Renal pelvis (tissue), 4 donors: ENCODE results near the gene IL17C. TPM values are rescaled to one million over a fixed set of nuclear protein-coding genes. Genes with fewer than 3 reads are reported as not detected.

Experiments
- DNase-seq: peaks from one replicate; pipeline ENCODE4 v3.0.0-alpha.2; 2013
- polyA plus RNA-seq, 3 donors: library from polyadenylated mRNA; unstranded; fragments of 120-200 nt; gene quantifications; one replicate each; pipeline ENCODE4 v1.2.1, GENCODE V29; 2013; ENCODE audit not compliant: insufficient read length in 3 of 3

IL17C gene
- polyA plus RNA-seq, 3 donors: 0.10 TPM; not detected in 2

DNA sequence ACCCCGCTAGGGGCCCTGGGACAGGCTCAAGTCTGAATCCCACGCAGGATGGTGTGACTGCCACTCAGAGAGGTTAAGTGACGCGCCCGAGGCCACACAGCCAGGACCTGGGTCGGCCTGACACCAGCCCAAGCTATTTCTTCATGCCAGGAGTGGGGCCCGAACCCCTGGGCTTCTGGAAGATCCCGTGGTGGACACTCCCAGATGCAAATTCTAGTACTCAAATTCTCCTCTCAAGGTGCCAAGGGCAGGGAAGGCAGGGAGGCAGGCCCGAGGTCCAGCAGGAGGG lies 5.2 kb downstream of the IL17C start:
- no peak for DNase-seq

- DNase-seq: no peak
Measured at GRCh38 chr16:88645455-88645854, 7.1 kb downstream of the IL17C start.

DNA sequence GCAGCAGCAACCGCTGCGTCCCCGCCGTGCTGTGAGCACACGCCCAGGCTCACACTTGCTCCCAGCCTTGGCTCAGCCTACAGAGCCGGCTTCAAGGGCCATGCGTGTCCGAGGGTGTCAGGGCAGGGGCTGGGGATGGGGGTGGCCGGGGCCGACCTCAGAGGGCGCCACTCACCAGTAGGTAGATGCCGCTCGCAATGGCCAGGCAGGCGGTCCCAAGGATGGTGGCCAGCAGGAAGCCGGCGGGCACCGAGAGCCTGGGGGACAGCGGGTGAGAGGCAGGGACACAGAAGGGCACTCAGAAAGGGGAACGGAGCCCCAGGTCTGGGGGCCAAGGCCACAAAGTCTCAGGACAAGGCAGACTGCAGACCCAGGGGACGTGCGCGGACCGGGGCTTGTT lies 7.6 kb downstream of the IL17C start:
- no peak for DNase-seq

DNA sequence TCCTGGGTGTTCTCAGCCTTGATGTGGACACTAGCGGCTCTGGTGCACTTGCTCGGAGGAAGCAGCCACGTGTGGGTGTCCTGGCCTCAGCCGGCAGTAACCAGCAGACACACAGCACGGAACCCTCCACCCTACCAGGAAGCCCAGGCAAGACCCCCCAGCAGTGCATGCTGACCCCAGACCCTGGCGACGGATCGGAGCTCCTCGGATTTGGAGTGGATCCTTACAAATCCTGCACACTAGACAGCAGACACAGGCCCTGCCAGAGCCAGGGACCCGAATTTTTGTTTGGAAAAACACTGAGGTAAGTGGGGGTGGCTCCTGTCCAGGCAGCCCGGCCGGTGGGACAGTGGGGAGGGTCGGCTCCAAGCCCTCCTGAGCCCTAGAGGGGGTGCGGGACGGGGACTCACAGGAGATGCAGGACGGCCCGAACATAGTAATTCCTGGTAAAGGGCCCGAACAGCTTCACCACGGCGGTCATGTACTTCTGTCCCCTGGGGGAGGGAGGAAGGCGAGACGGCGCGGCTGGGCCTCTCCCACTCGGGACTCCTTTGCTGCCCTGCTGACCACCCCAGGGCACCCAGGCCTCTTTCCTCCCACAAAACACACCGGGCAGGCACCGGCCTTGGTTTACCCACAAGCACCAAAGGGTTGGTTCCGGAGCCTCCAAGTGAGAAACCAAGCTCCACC lies 8.1 kb downstream of the IL17C start:
- no peak for DNase-seq

- DNase-seq: no peak
Measured at GRCh38 chr16:88647178-88648070, 9.1 kb downstream of the IL17C start.

GRCh38 chr16:88649195-88649923 lies 11.0 kb downstream of the IL17C start:
- DNase-seq: no peak

DNA sequence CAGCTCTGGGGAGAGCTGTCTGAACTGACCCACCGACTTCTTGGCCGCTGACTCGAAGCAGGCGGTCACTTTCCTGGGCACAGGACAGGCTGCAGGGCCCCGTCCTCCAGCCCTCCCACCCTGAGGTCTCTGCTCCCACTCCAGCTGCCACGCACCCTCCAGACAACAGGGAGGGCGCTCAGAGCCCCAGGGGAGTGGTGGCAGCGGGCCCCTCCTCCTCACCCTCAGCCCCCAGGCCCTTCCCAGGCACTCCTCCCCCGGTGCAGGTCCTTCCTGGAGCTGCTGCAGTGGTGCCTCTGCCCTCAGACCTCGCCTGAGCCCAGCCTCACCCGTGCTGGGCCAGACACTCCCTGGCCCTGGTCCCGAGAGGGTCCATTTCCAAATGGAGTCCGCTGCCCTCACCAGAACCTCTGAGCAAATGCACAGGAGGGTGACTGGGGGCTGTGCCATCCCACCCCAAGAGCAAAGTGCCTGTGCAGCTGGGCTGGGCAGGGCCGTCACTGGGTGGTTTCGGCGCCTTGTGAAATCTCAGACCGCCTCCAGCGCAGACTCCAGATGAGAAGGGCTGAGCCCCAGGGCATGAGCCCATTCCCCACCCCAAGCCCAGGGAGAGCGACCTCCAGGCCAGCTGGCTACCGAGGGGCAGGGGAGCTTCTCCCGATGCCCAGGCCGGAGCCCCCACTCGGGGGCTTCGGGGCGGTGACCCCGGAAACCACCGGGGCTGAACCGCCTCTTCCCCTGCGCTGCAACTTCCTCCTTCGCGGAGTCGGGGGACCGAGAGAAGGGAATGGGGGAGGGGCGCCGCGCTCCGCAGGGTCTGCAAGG lies 11.8 kb downstream of the IL17C start:
- no peak for DNase-seq

GRCh38 chr16:88650749-88651275 lies 12.4 kb downstream of the IL17C start, which contains the start of gene CYBA:
CYBA (minus strand) TSS chr16:88651053; CDS start chr16:88651013, 40 bp downstream.
- no peak for DNase-seq

DNA sequence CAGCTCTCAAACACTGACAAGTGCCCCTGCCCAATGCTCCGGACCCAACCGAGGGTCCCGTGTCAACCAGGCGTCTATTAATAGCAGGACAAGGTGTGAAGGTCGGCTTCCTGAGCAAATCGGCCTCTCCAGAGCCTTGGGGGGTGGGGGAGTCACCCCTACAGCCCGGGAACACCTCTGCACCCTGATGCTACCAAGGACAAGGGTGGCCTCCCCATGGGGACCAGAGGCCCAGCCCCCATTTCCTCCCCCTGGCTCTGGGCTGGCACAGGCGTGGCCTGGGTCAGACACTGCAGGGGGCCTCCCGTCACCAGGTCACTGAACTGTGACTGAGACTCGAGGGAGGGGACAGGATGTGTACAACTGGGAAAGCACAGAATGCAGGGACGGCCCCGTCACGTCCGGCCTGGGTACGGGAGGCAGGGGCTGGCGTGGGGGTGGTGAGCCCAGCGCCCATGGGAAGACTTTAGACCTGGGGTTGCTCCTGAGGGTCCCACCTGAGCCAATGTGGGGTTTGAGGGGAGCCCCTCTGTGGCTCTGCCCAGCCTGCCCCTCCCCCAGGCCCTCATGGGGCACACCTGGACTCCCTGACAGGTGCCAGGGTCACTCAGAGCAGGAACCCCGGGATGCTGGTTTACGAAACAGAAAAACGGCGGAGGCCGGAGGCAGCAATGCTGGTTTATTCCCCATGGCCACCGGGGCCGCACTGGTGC lies 13.1 kb downstream of the IL17C start:
- peak; percentile 84 for DNase-seq

- no peak for DNase-seq
Measured at GRCh38 chr16:88651989-88652761, 13.8 kb downstream of the IL17C start.

- DNase-seq: no peak
Measured at GRCh38 chr16:88652762-88653063, 14.3 kb downstream of the IL17C start.

- no peak for DNase-seq
Measured at GRCh38 chr16:88653101-88653500, 14.7 kb downstream of the IL17C start.

DNA sequence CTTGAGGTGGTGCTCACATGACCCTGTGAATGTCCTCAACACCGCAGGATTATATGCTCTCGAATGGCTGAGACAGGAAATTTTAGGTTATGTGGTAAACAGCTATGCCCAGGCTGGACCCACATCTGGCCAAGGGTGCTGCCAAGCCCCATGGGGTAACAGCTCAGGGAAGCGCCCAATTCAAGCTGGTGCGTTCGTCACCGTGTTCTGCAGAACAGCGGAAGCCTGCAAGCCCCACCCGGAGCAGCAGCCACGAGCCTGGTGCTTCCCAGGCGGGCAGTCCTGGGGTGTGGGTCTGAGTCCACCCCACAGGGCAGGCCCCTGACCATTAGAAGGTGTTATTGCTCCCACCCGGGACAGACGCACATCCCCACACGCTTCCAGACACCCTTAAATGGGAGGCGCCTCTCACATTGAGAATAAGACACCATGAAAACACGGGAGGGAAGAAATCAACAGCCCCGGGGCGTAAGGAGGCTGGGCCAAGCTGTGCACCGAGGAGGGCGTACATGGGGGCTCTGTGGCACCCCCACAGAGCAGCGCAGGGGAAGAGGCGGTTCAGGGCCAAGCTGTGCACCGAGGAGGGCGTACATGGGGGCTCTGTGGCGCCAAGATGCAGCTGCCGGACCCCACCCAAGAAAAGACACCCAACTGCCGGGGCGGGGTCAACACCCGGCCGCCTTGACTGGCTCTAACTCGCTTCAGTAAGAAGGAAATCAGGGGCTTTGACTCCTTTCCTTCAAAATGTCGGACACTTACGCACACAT lies 15.4 kb downstream of the IL17C start:
- DNase-seq: no peak

GRCh38 chr16:88654363-88655052 lies 16.1 kb downstream of the IL17C start:
- no peak for DNase-seq

DNA sequence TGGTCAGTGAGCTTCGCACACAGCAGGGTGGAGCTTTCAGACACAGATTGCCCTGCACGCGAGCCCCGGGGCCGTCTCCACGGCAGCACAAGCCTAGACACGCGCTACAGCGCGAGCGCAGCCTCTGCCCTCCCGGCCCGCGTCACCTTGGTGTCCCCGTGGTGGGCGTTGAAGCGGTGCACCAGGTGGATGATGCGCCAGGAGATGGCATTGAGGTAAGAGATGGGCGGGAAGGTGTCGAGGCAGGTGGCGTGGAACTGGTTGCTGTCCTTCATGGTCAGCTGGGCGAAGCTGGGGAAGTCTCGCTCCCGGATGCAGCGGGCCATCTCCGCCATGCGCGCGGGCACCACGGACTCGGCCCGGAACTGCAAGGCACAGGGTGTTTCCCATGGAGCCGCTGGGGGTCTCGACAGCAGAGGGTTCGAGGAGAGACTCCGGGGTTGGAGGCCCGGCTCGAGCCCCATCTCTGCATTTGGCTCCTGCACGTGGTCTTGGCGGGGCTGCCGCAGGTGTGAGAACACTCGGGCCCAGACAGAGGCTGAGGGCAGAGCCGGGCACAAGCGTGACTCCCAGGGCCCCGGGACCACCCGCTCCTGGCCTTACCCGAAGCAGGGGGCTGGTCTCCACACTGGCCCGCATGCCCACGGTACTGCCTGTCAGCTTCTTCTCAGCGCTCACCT lies 16.8 kb downstream of the IL17C start:
- DNase-seq: no peak

DNA sequence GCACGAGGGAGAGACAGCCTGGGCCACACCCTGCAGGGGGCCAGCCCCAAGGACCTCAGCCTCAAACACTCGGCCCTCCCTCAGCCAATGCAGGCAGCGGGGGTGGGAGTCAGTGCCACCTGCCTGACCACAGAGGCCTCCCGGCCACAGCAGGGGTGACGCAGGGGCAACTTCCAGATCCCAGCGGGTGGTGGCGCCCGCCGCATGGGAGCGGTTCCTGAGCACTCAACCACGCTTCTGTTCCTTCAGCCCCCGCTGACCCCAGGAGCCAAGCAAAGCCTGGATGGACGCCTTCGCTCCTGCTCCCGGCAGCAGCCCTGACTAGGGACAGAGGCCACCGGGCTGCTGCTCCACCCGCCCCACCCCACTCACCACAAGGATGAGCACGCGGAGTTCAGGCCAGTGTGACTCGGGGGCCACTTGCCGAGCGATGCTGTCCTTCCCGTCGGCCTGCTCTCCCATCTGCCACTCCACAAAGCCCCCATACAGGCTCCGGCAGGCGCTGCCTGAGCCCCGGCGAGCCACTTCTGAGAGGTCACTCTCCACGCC lies 17.4 kb downstream of the IL17C start:
- no peak for DNase-seq

DNA sequence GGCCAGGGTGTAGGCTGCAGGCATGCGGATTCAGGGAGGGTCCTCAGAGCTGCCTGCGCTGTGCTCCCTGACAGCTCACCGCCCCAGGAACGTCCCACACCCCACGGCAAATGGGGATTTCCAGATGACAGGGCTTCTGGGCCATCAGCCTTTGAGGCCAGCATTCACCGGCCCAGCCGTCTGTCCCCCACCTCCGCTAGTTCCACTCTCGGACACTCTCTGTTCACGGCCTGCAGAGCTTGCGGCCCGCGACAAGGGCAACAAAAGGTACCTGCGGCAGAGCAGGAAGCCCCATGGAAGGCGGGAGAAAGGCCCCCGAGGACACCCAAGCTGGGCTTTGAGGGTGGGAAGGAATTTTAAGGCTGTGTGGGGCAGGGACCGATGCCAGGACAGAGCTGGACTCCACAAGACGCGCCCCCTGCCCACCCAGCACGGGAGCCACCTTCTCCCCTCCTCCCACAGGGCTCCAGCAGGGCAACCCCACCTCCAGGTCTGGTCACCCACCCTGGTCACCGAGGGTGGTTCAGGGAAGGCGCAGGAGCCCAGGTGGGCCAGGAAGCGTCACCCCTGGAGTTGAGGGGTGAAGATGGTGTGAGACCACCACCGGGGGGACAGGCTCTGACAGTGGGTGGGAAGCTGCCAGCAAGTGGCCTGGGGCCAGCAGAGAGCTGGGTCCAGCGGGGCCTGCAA lies 18.1 kb downstream of the IL17C start:
- no peak for DNase-seq
